GM21786 (cell line): Measurements from ENCODE around the gene CRACR2B.
A peak's percentile ranks its signal among the peaks of the same experiment; 100 is the strongest.

ENCODE experiments used
- ATAC-seq: cut with Tn5 transposase; IDR thresholded peaks from one replicate; pipeline ENCODE4 v1.9.1; 2021; ENCODE audit not compliant: unreplicated experiment

The CRACR2B gene

DNA sequence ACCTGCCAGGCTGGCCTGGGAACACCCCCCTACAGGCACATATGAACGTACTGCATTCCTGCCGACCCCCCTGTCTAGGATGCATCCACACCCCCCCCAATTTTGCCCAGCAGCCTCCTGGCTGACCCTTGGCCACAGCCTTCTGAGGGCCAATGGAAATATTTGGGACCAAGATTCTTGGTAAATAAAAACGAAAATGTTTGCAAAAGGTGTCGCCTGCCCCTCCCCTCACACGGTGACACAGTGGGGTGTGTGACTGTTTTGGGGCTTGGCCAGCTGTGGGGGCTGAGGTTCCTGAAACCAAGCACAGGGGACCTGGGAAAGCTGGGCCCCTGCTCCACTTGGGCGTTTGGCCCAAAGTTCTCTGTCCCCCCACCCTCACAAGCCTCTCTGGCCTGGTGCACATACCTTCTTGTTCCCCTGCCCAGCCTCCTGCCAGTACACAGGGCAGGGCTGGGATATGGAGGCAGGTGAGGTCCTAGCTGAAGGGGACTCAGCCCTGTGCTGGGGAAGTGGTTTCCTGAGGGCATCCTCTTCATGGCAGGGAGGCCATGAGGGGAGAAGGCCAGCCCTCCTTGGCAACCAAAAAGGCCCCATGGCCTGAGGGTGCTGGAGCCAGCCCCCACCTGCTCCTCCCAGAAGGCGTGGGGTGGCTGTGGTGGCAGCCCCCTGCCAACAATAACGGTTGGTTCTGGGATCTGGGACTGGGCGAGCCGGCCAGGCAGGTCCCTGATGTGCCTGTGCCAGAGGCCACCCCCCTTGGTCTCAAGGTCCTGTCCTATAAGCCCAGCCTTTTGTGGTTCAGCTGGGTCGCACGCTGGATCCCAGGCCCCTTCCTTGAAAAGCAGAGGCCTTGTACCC, 2.1 kb upstream of the CRACR2B start:
- no peak for ATAC-seq

DNA sequence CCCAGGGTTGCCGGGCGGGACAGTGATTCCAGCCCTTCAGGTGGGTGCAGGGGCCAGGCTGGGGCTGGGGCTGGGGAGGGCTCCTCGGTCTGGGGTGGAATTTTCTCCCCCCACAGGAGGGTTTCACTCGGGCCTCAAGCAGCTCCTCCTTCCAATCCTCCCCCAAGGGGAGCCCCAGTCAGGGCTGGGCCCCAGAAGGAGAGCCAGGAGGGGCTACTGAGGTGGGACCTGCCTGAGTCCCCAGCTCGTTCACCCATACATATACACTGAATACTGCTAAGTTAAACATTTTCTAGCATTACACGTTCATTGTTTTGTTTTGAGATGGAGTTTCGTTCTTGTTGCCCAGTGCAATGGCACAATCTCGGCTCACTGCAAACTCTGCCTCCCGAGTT, 1.5 kb upstream of the CRACR2B start:
- no peak for ATAC-seq

DNA sequence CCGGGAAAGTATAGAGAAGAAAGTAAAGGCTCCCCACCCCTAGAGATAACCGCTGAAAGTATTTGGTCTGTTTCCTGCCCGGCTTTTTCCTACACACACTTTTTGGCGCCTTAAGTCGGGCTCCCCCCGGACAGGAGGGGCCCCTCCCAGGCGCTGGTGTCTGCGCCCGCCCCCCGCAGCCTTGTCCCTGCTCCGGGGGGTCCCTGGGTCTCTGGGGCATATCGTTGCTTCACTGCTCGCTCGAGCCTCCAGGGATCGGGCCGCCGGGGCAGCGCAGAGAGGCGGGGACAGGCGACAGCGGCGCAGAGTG, 928 bp upstream of the CRACR2B start:
- ATAC-seq = no peak

DNA sequence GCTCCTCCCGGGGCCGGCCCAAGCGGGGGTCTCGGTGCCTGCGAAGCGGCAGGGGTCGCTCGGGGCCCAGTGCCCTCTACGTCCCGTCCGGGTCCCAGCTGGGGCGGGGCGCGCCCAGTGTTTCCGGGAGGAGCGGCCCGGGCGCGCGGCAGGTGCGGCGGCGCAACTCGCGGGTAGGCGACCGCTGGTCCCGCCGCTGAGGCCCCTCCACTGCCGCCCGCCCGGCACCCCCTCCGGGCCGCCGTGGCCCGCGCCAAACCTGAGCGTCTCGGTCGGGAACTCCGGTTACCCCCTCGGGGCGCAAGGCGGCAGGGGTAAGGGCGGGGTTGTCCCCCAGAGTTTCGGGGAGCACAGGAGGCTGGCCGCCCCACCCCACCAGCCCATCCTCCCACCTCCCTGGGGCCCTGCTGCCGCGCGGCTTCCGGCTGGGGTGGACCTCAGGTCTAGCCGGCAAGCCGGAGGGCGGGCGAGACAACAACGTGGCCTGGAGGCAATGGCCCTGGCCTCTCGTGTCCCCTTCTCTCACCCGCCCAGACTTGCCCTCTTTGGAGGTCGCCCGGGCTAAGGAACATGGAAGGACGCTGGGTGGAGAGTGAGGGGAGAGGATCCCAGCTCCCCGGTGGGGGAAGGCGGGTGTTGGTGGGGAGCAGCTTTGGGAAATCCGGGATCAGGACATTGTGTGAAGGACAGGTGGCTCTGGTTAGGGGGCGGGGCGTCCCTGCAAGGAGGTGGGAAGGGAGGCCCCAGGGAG, 398 bp upstream of the CRACR2B start:
- ATAC-seq = no peak

DNA sequence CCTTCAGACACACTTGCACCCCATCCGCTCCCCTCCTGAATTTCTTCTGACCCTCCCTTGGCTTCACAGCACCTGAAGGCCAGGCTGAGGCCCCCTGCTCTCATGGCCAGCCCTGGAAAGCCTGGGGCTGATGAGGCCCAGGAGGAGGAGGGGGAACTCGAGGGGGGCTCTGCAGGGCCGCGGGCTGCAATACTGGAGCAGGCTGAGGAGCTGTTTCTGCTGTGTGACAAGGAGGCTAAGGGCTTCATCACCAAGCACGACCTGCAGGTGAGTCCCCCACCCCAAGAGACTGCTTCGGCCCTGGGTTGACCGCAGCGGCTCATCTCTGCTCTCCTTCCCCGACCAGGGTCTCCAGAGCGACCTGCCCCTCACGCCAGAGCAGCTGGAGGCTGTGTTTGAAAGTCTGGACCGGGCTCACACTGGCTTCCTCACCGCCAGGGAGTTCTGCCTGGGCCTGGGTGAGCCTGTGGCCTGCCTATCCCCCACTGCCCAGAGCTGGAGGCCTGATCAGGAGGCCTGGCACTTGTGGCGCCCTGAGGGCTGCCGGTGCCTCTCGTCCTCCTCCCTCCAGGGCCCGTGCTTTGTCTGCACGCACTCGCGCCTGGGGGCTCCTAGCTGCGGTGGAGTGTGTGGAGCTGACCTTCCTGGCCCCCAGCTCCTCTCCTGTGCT, 922 bp downstream of the CRACR2B start:
- no peak for ATAC-seq

DNA sequence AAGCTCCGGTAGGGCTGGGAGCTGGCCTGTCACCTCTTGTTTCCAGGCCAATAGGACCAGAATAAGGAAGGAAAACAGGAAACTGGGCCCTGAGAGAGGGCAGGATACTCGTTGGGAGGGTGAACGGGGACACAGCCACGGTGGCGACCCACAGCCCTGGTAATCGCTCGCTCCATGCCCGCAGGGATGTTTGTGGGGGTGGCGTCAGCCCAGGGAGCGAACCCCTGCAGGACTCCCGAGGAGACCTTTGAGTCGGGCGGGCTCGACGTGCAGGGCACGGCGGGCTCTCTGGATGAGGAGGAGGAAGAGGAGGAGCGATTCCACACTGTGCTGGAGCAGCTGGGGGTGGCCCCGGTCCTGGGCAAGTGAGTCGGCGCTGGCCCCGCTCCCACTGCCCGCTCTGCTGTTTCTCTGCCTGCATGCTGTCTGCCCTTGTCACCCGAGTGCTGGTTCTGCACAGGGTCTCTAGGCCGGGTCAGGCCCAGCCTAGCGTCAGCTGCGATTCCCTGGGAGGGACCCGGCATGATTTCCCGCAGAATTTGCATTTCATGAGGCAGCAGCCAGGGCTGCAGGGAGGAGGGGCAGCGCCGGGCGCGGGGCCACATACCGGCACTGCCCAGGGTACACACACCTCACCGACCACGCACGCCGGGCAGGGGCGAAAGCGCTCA, 1.6 kb downstream of the CRACR2B start:
- no peak for ATAC-seq

DNA sequence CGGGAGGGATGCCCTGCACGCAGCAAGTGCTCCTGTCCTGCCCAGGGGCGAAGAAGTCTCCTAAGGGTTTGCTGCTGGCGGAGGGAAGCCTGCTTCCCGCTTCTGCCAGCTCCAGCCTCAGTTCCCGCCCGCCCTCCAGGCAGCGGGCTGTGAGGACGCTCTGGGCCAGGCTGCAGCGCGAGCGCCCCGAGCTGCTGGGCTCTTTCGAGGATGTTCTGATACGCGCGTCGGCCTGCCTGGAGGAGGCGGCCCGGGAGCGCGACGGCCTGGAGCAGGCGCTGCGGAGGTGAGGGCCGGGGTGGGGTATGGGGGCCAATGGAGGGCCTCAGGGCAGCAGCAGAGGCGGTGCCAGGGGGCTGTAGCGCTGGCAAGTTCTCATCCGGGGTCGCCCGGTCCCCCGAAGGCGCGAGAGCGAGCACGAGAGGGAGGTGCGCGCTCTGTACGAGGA, 2.2 kb downstream of the CRACR2B start:
- ATAC-seq = no peak

DNA sequence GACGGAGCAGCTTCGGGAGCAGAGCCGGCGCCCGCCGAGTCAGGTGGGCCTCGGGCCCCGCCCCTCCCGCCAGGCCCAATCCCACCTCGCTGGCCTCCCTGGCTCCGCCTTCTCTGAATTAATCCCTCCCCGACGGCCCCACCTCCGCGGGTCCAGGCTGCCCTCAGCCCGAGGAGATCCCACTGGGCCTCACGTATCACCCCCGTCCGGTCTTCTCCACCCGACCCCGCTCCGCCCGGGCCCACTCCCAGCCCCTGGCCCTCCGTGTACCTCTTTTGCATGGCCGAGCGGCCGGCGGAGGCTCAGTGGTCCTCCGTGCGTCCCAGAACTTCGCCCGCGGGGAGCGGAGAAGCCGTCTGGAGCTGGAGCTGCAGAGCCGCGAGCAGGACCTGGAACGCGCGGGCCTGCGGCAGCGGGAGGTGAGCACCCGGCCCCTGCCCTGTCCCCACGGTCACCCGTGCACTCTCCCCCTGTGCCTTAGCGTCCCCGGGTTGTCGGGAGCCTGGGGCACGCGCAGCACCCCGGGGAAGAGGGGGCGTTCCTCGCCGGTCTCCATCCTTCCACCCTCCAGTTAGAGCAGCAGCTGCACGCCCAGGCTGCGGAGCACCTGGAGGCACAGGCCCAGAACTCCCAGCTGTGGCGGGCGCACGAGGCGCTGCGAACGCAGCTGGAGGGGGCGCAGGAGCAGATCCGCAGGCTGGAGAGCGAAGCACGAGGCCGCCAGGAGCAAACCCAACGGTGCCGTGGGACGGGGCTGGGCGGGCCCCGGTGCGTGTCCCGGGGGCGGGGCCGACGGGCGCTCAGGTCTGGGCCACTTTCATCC, 2.8 kb downstream of the CRACR2B start:
- peak; percentile 35 for ATAC-seq

DNA sequence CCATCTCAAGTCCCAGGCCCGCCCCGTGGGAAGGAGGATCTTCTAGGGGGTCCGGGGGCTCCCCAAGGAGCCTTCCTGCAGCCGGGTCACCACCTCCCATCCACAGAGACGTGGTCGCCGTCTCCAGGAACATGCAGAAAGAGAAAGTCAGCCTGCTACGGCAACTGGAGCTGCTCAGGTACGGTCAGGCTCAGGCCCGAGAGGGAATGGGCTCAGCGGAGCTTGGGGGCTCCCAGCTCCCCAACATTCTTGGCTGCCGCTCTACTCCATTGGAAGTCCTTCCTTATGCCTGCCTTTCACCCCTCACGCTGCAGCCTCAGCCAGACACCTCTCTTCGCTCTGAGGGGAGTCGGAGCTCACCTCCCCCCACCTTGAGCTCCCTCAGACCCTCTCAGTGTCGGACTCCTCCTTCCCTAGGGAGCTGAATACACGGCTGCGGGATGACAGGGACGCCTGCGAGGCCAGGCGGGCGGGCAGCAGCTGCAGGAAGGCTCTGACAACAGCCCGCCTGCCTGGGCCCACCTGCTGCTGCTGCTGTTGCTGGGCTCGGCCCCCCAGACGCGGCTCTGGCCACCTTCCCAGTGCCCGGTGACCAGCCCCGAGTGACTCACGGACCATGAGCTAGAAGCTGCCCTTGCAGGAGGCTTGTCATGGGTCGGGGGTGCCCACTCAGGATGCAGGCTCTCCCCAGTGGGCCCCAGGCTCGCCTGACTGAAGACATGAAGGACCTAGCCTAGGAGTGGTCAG, 3.6 kb downstream of the CRACR2B start:
- ATAC-seq = no peak

DNA sequence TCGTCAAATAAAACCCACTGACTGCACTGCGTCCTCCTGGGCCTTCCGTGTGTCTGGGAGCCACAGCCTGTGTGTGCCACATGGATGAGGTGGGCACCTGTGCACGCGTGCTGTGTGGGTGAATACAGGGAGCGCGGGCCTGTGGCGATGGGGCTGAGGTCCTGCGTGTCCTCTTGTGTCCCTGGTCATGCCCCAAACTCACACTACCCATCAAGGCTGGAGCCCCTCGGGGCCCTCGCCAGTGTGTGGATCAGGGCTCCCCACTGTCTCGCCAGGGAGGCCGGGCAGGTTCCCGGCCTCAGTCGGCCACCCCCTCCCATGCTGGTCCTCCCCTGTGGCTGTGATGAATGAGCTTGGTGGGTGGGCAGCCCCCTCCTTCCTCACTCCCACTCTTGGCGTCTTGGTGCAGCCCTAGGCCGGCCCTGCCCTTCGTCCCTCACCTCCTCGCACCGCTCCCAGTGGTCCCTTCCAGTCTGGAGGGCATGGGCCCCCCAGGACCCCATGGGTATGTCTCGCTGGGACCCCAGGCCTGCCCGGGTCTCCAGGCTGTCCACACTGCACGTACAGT, 4.3 kb downstream of the CRACR2B start:
- no peak for ATAC-seq

DNA sequence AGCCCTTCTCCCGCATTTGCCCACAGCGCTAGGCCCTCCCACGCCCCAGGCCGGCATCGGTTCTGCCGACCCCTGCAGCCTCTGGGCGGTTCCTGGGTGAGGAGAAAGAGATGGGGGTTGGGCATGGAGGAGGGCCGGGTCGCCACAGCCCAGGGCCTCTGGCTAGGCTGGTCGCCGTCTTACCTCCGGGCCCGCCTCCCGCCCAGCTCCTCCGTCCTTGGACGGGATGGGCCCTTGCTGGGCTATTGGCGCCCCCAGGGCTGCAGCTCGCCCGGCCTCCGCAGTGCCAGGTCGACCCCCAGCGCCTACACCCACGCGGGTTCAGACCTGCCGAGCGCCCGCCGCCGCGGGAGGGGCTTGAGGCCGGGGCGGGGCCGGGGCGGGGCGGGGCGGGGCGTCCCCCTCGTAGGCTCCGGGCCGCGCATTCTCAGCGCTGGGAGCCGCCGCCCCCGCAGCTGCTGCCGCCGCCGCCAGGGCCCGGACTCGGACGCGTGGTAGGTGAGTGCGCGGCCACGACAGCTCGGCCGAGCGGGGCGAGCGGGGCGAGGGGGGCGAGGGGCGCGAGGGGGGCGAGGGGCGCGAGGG, 4.9 kb downstream of the CRACR2B start, which contains the start of gene CD151:
TSS of gene CD151 (plus strand) at position 424 of the 585 bp plus-strand sequence. CDS start 3,118 bp downstream, outside the sequence.
- ATAC-seq = peak; percentile 42

DNA sequence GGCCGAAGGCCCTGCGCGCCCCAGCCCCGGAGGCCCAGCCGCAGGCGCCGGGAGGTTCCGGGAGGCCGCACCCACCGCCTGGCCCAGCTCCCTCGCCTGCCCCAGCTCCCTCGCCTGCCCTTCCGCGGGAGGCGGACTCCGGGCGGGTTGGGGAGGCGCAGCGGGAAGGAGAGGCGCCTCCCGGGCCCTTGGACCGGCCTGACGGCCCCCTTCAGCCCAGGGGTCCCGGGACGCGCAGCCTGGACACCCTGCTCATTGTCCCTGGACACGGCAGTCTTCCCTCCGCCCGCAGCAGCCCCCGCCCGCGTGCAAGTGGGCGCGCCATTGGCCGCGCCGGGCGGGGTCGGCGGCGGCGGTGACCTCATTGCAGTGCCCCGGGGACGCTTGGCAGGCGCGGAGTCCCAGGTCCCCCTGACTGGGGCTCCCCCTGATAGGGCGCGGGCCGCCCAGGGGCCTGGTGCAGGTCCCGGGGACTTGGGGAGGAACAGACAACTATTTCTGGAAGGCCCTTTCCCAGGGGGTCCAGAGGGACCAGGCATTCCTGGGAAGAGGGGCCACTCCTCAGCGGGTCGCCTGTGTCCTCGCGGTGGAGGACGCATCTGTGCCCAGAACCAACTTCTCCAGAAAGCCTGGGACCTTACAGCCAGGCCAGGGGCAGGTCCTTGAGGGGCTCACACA, 5.5 kb downstream of the CRACR2B start:
- ATAC-seq = peak; percentile 21

DNA sequence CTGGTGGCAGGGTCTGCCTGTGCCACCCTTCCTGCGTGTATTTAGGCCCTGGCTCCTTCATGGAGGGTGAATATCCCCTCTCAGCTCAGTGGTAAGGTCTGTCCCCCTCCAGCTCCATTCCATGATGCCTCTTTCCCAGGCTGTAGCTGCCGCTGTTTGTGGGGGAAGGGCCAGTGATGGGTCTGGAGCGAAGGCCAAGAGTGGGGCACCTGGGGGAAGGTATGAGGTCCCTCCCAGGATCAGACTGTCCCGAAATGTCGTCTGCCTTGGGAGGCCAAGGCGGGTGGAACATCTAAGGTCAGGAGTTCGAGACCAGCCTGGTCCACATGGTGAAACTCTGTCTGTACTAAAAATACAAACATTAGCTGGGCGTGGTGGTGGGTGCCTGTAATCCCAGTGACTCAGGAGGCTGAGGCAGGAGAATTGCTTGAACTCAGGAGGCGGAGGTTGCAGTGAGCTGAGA, 6.2 kb downstream of the CRACR2B start:
- no peak for ATAC-seq

DNA sequence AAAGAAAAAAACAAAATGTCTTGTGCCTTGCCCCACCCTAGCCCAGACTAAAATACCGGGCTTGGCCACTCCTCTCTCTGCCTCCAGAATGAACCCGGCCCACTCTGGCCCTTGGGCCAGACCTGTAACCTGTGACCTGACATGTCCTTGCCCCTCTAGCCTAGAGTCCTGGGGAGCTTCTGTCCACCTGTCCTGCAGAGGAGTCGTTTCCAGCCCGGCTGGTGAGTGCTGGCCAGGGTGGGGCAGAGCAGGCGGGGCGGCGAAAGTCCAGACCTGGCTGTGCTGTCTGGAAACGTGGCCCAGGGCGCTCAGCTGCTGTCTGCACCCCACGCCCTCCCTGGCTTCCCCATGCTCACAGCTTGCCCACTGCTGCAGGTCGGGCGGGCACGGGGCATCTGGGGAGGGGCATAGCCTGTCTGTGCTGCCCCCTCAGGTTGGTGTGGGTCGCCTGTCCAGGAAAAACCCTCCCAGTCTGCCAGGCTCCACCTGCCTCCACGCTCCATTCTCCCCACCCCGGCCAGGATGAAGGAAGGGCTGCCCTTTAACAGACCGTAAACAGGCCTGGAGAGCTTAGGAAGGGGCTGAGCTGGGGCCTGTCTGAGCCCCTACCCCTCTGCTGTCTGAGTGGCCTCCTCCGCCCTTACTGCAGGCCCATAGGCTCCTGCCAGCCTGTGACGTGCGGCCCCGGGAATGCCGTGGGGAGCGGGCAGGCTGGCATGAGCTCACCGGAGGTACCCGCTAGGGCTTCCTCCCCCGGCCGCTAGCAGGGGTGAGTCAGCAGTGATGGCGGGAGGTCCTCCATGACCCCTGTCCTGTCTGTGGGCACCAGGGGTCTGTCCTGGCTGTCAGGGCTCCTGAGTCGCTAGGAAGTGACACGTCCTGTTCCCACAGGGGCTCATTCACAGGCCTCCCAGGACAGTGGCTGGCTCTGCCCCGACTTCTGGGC, 6.9 kb downstream of the CRACR2B start:
- ATAC-seq = no peak

DNA sequence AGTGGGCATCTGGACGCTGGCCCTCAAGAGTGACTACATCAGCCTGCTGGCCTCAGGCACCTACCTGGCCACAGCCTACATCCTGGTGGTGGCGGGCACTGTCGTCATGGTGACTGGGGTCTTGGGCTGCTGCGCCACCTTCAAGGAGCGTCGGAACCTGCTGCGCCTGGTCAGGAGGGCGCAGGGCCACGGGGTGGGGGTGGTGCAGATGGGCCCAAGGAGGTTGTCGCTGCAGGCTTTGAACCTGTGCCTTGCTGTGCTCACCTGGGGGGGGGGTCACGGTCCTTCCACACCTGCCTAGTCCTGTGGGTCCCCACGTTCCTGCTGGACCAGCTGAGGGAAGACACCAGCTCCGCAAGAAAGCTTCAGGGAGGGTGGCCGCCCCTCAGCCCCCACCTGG, 8.6 kb downstream of the CRACR2B start:
- ATAC-seq = no peak

DNA sequence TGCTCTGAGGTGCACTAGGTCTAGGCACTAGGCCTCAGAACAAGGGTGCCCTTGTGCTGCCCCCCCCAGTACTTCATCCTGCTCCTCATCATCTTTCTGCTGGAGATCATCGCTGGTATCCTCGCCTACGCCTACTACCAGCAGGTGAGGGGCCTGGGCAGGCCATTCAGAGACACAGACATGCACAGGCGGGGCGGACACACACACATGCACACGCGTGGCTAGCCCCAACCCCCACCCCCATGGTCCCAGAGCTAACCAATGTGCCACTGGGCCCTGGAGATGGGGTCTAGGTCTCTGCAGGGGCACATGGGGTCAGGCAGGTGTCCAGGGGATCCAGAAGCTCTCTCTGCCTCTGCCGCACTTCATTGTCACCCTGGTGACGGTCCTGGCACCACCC, 9.0 kb downstream of the CRACR2B start:
- no peak for ATAC-seq
